Stimulated activated naive CD4-positive, alpha-beta T cell treated with Interleukin-2 at 50 U/mL for 16 hours (primary cell): ENCODE data around the gene CHST11.

Experiments
- DNase-seq: peaks from one replicate; lab custom pipeline; 2025; lab: John Stamatoyannopoulos, UW

Gene CHST11

GRCh38 chr12:104482748-104483147, 26.0 kb downstream of the CHST11 start:
- DNase-seq, result no peak

- DNase-seq, result no peak
Observed at GRCh38 chr12:104484079-104484478, 27.3 kb downstream of the CHST11 start.

GRCh38 chr12:104485651-104486362, 29.1 kb downstream of the CHST11 start:
- DNase-seq, result peak; percentile 28

DNA sequence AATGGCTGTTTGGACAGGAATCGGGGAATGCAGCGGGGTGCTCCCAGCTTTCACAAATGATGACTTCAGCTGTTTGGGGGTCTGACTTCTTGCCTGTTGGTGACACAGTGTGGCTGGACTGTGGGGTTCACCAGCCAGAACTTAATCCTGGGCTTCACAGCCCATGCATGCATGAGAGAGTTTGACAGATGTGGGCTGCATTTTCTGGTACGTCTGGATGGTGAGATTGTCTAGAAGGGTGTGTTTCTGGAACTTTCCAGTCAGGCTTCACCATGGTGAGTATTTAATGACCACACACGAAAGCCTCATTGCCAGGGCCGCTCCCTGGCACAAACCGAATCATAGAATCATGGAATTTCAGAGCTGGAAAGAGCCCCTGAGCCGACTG, 29.6 kb downstream of the CHST11 start:
- DNase-seq, result no peak

GRCh38 chr12:104486943-104487819, 30.4 kb downstream of the CHST11 start:
- no peak for DNase-seq

- no peak for DNase-seq
Observed at GRCh38 chr12:104488374-104488773, 31.6 kb downstream of the CHST11 start.

DNA sequence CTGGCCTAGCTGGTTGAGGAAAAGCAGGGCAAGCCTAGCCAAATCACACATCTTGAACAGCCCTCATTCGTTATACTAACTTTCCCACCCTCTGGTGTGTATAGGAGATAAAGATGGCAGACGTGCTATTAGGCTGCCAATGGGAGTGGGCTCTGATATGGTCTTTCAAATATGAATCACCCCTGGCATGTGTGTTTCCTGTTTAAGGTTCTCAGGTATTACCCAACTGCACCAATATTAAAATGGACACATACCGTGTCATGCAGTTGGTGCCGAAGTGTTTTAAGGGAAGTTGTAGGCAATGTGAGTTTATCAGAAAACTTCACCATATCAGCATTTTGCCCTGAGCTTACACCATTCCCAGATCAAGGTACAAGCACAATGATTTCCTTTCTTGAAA, 33.4 kb downstream of the CHST11 start:
- DNase-seq, result no peak

GRCh38 chr12:104490850-104491249, 34.1 kb downstream of the CHST11 start:
- DNase-seq, result no peak

DNA sequence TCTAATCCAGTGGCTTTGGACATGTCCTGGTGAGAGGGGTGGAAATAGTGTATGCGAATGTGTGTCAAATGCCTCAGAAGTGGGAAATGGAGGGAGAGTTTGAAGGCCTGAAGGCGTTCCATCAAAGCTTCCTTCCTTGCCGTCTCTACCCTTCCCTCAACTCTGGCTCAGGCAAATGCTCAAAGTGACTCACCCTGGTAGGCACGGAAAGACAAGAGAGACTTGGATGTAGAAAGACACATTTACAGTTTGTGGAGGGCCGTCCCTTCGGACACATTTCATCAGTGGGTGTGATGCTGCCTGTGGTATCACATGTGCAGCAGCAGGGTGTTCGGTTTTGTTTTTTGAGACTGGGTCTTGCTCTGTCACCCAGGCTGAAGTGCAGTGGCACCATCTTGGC, 36.7 kb downstream of the CHST11 start:
- DNase-seq, result no peak

- peak; percentile 84 for DNase-seq
Observed at GRCh38 chr12:104494137-104494792, 37.5 kb downstream of the CHST11 start.

DNA sequence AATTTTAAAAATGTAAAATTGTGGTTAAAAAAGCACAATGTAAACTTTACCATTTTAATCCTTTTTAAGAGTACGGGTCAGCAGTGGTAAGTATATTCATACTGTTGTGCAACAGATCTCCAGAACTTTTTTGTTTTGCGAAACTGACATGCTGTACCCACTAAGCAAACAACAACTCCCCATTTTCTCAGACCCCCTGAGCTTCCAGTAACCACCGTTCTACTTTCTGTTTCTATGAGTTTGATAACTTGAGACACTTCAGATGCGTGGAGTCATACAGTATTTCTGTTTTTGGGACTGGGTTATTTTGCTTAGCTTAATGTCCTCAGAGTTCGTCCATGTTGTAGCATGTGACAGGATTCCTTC, 38.0 kb downstream of the CHST11 start:
- DNase-seq, result no peak

DNA sequence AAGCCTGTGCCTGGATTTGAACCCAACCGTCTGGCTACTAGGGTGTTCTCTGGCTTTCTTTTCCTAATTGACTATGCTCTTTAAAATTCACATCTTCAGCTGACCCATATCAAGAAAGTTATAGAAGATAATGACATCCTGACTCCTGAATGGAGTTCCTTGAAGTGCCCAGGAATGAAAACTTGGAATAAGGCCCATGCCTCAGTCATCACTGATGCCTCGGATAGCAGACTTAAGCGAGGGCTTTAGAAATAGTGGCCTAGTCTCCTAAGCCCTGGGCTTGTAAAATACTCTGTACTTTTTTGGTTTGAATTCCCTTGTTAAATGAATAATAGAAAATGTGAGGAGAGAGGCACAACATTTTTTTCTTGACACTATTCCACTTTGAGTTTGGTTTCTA, 39.0 kb downstream of the CHST11 start:
- DNase-seq, result no peak

GRCh38 chr12:104496336-104496735, 39.6 kb downstream of the CHST11 start:
- no peak for DNase-seq

GRCh38 chr12:104498211-104498801, 41.6 kb downstream of the CHST11 start:
- DNase-seq, result peak; percentile 9

DNA sequence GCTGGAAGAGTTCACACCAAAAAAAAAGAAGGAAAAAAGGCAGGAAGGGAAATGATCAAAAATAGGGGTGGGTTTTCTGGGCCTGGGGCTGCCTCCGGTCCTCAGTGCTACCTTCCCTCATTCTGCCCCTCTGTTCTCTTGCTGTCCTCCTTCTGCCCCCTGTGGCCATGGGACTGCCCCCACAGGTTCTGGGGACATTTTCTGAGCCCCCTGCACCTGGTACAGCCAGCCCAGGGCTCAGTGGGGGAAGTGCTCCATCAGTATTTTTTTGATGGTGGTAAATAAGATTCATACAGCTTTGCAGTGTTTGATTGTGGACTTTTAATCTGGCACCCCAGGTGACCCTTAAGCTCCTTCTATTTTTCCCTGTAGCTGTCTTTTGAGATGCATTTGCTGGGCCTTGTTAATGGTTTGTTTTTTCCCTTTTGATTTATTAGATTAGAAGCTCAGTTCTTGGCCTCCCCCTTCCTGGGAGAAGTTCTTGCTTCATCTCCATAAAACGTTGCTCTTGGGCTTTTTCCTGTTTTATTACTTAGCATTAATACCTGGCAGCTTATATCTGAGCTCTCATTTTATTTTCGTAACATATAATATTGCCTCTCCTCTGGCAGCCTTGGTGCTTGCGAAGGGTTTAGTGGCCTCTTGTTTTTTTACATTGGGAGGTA, 43.1 kb downstream of the CHST11 start:
- DNase-seq, result no peak

- no peak for DNase-seq
Observed at GRCh38 chr12:104501115-104501514, 44.4 kb downstream of the CHST11 start.

DNA sequence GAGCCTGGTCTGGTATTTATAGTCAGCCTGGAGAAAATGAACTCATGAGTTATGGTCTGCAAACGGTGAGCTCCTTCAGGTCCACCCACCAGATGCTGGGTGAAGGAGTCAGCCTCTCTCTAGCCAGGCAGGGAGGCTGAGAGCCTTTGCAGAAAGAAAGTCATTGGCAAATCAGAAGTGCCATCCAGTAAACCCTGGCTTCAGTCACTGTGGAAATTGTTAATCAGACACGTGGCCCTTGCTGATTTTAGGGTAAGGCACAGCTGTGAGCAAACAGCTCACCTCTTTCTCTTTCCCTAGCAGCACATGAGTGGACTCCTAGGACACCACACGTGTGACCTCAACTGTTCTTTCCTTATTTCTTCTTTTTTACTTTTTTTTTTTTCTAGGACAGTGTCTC, 44.9 kb downstream of the CHST11 start:
- no peak for DNase-seq

DNA sequence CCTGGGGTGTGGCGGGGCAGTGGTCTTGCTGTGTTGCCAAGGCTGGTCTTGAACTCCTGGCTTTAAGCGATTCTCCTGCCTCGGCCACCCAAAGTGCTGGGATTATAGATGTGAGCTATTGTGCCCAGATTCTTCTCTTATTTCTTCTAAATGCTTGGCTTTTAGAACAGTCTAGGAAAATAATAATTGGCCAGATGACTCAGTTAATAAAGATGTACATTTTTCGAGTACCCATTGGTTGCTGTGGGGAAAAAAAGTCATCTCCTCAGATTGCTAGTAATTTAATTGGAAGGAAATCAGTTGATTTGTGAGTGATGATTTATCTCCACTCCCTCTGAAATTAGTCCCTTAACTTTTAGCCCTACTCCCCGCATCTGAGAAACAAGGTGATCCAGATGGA, 45.5 kb downstream of the CHST11 start:
- no peak for DNase-seq

GRCh38 chr12:104502638-104503037, 45.9 kb downstream of the CHST11 start:
- DNase-seq, result no peak

DNA sequence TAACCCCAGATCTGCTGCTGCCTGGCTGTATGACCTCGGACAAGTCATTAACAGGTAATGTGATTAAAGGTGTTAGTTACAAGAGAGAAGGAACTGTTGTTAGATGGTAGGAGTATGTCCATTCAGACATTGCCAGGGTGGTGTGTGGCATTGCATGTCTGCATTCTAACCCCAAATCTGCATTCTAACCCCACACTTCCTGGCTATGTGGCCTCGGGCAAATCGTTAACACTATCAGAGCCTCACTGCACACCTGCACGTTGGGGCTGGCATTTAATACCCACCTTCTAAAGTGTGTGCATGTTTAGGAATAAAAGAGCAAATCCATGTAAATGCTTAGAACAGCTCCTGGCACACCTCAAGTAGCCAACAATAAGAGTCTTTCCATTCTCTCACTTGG, 46.4 kb downstream of the CHST11 start:
- no peak for DNase-seq

DNA sequence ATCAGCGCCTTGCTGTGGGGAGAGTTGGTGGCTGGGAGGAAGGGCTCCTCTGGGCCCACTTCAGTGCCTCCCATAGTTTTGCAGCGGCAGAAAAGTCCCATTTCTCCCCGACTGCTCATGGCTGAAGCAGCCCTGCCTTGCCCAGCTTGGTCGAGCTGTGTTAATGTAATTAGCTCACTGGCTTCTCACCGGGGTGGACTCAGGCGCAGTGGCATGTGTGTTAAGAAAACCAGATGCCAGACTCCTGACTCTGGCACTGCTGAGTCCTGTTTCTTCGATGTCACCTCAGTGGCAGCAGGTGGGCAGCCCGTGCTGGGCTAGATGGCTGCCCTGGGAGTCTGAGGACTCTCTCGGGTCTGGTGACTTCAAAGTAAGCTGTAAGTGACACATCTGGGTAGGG, 47.4 kb downstream of the CHST11 start:
- no peak for DNase-seq
